HCT116 (cell line): ENCODE results near the gene SIVA1.

Experiments used
- CEBPB ChIP-seq: IDR thresholded peaks from 2 replicates; pipeline ENCODE4 v1.6.1; 2012; ENCODE audit warnings: low read depth
- ELF1 ChIP-seq: IDR thresholded peaks from 2 replicates; pipeline ENCODE4 v1.6.1; 2012; ENCODE audit warnings: low read depth, borderline replicate concordance
- EZH2 ChIP-seq: fragments of 200-600 bp; sonication (generic); IDR thresholded peaks from 2 replicates; pipeline ENCODE4 v1.6.1; 2017; ENCODE audit warnings: antibody characterized with exemption, mixed run types
- JUND ChIP-seq: IDR thresholded peaks from 2 replicates; pipeline ENCODE4 v1.6.1; 2012
- MAX ChIP-seq: IDR thresholded peaks from 2 replicates; pipeline ENCODE4 v1.6.1; 2012
- POLR2A ChIP-seq: IDR thresholded peaks from 2 replicates; pipeline ENCODE4 v1.7.0; 2011; ENCODE audit warnings: borderline replicate concordance; ENCODE audit not compliant: insufficient read depth, insufficient read length; ENCODE audit errors: extremely low read depth
- RAD21 ChIP-seq: IDR thresholded peaks from 2 replicates; pipeline ENCODE4 v1.6.1; 2012; ENCODE audit warnings: low read depth, mild to moderate bottlenecking
- SIN3A ChIP-seq: IDR thresholded peaks from 2 replicates; pipeline ENCODE4 v1.6.1; 2012; ENCODE audit warnings: low read depth
- TCF7L2 ChIP-seq: IDR thresholded peaks from 2 replicates; pipeline ENCODE4 v1.7.0; 2011; ENCODE audit warnings: borderline replicate concordance, inconsistent platforms; ENCODE audit not compliant: insufficient read depth, insufficient read length; ENCODE audit errors: extremely low read depth
- ZBTB33 ChIP-seq: IDR thresholded peaks from 2 replicates; pipeline ENCODE4 v1.6.1; 2011; ENCODE audit warnings: mild to moderate bottlenecking, low read length, moderate library complexity; ENCODE audit not compliant: insufficient replicate concordance; ENCODE audit errors: extremely low read depth
- TF ChIP-seq, protein P1 (sequence below), 3 experiments: fragments of 200-600 bp in 1 of 3; sonication (generic) in 1 of 3; IDR thresholded peaks in 2 of 3; conservative IDR thresholded peaks in 1 of 3; 2 replicates each; pipeline ENCODE4 v1.5.1; 2012 to 2017; ENCODE audit warnings: low read depth in 2 of 3, low read length in 2 of 3, antibody characterized with exemption in 1 of 3, borderline replicate concordance in 1 of 3, control low read depth in 1 of 3, mild to moderate bottlenecking in 1 of 3, mixed read lengths in 1 of 3, mixed run types in 1 of 3, moderate library complexity in 1 of 3; ENCODE audit not compliant: insufficient read depth in 1 of 3
- TF ChIP-seq, protein P2 (sequence below): IDR thresholded peaks from 2 replicates; pipeline ENCODE4 v1.6.1; 2012
- TF ChIP-seq, protein P3 (sequence below): IDR thresholded peaks from 2 replicates; pipeline ENCODE4 v1.6.1; 2012; ENCODE audit warnings: low read depth

DNA sequence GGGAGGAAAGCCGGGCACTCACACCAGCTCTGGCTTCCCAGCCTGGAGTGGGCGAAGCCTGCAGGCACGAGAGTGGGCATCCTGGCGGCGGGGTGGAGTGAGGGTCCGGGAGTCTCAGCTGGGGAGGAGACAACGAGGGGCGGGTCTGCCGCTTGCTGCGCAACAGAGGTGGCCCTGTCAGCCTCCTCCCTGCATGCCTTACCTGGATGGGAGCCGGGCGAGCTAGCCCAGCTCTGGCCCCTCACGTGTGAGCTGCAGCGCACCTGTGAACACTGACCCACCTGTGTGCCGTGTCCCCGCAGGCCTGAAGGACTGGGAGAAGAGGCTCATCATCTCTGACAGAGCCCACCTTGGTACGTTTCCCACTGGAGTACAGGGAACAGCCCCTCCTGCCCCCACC, 13.9 kb upstream of the SIVA1 start:
- TF ChIP-seq EZH2 (no peak), POLR2A (no peak), ELF1 (no peak), JUND (no peak), ZBTB33 (no peak), SIN3A (no peak), RAD21 (no peak), CEBPB (no peak), TCF7L2 (no peak), MAX (no peak)
- TF ChIP-seq, protein P1, sequence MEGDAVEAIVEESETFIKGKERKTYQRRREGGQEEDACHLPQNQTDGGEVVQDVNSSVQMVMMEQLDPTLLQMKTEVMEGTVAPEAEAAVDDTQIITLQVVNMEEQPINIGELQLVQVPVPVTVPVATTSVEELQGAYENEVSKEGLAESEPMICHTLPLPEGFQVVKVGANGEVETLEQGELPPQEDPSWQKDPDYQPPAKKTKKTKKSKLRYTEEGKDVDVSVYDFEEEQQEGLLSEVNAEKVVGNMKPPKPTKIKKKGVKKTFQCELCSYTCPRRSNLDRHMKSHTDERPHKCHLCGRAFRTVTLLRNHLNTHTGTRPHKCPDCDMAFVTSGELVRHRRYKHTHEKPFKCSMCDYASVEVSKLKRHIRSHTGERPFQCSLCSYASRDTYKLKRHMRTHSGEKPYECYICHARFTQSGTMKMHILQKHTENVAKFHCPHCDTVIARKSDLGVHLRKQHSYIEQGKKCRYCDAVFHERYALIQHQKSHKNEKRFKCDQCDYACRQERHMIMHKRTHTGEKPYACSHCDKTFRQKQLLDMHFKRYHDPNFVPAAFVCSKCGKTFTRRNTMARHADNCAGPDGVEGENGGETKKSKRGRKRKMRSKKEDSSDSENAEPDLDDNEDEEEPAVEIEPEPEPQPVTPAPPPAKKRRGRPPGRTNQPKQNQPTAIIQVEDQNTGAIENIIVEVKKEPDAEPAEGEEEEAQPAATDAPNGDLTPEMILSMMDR (IDR thresholded peaks at IDR 0.05 in 2 of 3, conservative IDR thresholded peaks at IDR 0.05 in 1 of 3; ENCODE audit: borderline replicate concordance in 1 of 3, insufficient read depth in 1 of 3, low read depth in 2 of 3, low read length in 2 of 3), result no peak
- TF ChIP-seq, protein P2, sequence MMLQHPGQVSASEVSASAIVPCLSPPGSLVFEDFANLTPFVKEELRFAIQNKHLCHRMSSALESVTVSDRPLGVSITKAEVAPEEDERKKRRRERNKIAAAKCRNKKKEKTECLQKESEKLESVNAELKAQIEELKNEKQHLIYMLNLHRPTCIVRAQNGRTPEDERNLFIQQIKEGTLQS, result no peak
- TF ChIP-seq, protein P3, sequence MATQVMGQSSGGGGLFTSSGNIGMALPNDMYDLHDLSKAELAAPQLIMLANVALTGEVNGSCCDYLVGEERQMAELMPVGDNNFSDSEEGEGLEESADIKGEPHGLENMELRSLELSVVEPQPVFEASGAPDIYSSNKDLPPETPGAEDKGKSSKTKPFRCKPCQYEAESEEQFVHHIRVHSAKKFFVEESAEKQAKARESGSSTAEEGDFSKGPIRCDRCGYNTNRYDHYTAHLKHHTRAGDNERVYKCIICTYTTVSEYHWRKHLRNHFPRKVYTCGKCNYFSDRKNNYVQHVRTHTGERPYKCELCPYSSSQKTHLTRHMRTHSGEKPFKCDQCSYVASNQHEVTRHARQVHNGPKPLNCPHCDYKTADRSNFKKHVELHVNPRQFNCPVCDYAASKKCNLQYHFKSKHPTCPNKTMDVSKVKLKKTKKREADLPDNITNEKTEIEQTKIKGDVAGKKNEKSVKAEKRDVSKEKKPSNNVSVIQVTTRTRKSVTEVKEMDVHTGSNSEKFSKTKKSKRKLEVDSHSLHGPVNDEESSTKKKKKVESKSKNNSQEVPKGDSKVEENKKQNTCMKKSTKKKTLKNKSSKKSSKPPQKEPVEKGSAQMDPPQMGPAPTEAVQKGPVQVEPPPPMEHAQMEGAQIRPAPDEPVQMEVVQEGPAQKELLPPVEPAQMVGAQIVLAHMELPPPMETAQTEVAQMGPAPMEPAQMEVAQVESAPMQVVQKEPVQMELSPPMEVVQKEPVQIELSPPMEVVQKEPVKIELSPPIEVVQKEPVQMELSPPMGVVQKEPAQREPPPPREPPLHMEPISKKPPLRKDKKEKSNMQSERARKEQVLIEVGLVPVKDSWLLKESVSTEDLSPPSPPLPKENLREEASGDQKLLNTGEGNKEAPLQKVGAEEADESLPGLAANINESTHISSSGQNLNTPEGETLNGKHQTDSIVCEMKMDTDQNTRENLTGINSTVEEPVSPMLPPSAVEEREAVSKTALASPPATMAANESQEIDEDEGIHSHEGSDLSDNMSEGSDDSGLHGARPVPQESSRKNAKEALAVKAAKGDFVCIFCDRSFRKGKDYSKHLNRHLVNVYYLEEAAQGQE, result no peak
